Calu3 (cell line): ENCODE results near the gene LSAMP. TPM values are rescaled to one million over a fixed set of nuclear protein-coding genes. Genes with fewer than 3 reads are reported as not detected.

ENCODE experiments used
- BruUV-seq: library from RNA; stranded (reverse); fragments of 400-500 nt; replicated peaks from 2 replicates; lab custom pipeline; 2021; lab: Mats Ljungman, UMichigan
- CTCF ChIA-PET: fragments of 300-600 bp; sonication (Branson Sonifier 250); formaldehyde crosslinking; loops from one replicate; lab custom pipeline; 2022; ENCODE audit warnings: antibody characterized with exemption; lab: Charles Lee
- DNase-seq: peaks from one replicate; pipeline ENCODE4 v3.0.0; 2022
- H3K27ac Mint-ChIP-seq: one replicate; pipeline ENCODE4 v1.8.0; 2022; ENCODE audit warnings: mixed read lengths; ENCODE audit not compliant: unreplicated experiment
- H3K27me3 Mint-ChIP-seq: one replicate; pipeline ENCODE4 v1.8.0; 2022; ENCODE audit warnings: mixed read lengths; ENCODE audit not compliant: unreplicated experiment
- H3K36me3 Mint-ChIP-seq: one replicate; pipeline ENCODE4 v1.8.0; 2022; ENCODE audit warnings: mild to moderate bottlenecking, moderate library complexity, mixed read lengths; ENCODE audit not compliant: insufficient read depth, unreplicated experiment
- H3K4me1 Mint-ChIP-seq: one replicate; pipeline ENCODE4 v1.8.0; 2022; ENCODE audit warnings: mild to moderate bottlenecking, low read depth, mixed read lengths; ENCODE audit not compliant: unreplicated experiment
- H3K4me3 Mint-ChIP-seq: one replicate; pipeline ENCODE4 v1.8.0; 2022; ENCODE audit warnings: mild to moderate bottlenecking, low read depth, moderate library complexity, mixed read lengths; ENCODE audit not compliant: unreplicated experiment
- H3K9me3 Mint-ChIP-seq: one replicate; pipeline ENCODE4 v1.8.0; 2022; ENCODE audit warnings: low read depth, mixed read lengths; ENCODE audit not compliant: unreplicated experiment
- CTCF ChIP-seq: fragments of 200-600 bp; IDR thresholded peaks from one replicate; pipeline ENCODE4 v1.8.0; 2022; ENCODE audit warnings: antibody characterized with exemption; ENCODE audit not compliant: unreplicated experiment
- intact Hi-C: fragments of 100-400 bp; cut with micrococcal nuclease; formaldehyde crosslinking; loops from one replicate; pipeline ENCODE4 v1.10.0; 2022; ENCODE audit not compliant: unreplicated experiment
- total RNA-seq: library from RNA; stranded (reverse); gene quantifications from 2 replicates; pipeline ENCODE4 v1.2.3, GENCODE V29; 2022

Gene LSAMP
- total RNA-seq, 1 experiment from 2014 or later: 0.90 TPM

- DNase-seq: no peak
- H3K36me3 Mint-ChIP-seq: no peaks in the 10 kb centered on the region
- no TSS peak for BruUV-seq
- no peaks in the 10 kb centered on the region for H3K27me3 Mint-ChIP-seq
- no peaks in the 10 kb centered on the region for H3K4me1 Mint-ChIP-seq
- H3K9me3 Mint-ChIP-seq: no peaks in the 10 kb centered on the region
- H3K4me3 Mint-ChIP-seq: no peak overlapping the region
- intact Hi-C loops: no loop called here
- no peak overlapping the region for H3K27ac Mint-ChIP-seq
- TF ChIP-seq CTCF: no peak
- CTCF ChIA-PET: interaction anchor here (0.6 to 0.7 kb wide), 2 partner anchors 17 to 33 kb away, joined by 3 to 4 read pairs; no protein-coding TSS in a partner anchor
Measured at GRCh38 chr3:116233711-116234357, 211.5 kb downstream of the LSAMP start.

DNA sequence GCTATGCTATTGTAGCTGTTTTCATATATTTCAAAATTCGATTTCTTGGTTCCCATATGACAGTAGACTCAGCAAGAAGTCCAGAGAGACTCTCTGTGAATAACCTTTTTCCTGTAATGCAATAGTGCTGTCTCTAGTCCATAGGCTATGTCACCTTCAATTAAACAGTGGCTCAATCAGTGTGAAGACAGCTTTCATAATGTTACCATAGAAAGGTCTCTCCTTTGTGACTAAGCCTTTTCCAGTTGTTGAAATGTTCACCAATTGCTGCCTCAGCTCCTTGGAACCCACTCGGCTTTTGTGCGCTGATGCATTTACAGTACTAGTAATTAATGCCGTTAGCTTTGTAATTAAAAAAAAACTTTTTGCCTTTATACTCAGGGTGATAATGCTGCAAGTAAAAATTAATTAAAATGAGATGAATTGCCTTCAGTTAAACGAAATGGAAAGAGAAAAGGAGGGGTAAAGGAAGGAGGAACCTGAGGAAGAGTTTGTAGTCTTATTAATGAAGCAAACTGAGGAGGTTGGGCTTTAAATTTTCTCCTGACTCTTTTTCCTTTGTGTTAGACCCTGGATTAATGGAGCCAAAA is 214.8 kb downstream of the LSAMP start:
- no peak for TF ChIP-seq CTCF
- BruUV-seq: no TSS peak
- Mint-ChIP-seq H3K4me3 (no peak overlapping the region), H3K9me3 (no peaks in the 10 kb centered on the region), H3K27me3 (no peaks in the 10 kb centered on the region), H3K27ac (no peak overlapping the region), H3K4me1 (peaks cover 8% of the 10 kb centered on the region), H3K36me3 (no peaks in the 10 kb centered on the region)
- CTCF ChIA-PET: no interaction called here
- intact Hi-C loops: no loop called here
- DNase-seq: no peak

DNA sequence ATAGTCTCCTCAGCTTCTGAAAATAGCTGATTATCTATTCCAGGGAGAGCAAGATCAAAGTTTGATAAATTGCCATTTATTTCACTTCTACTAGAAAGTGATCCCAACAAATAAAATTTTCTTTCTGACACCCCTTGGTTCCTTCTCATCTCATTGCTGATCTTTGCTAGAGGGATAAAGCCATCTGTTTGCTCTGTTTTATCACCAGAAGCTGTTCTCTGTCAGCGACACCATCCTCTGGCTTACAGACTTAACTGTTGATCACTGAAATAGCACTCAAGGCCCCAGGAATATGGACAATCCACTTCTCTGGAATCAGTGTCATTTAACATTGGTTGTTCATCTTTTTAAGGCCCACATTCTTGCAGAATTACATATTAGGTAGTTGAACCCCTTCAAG is 219.0 kb downstream of the LSAMP start:
- intact Hi-C loops: no loop called here

GRCh38 chr3:116216761-116217160 is 228.5 kb downstream of the LSAMP start:
- no peak overlapping the region for H3K4me3 Mint-ChIP-seq
- H3K9me3 Mint-ChIP-seq: no peaks in the 10 kb centered on the region
- no peaks in the 10 kb centered on the region for H3K36me3 Mint-ChIP-seq
- TF ChIP-seq CTCF: no peak
- no peaks in the 10 kb centered on the region for H3K4me1 Mint-ChIP-seq
- no TSS peak for BruUV-seq
- no peaks in the 10 kb centered on the region for H3K27me3 Mint-ChIP-seq
- CTCF ChIA-PET: interaction anchor here (0.6 kb wide), 1 partner anchor 17 kb away, joined by 3 read pairs; no protein-coding TSS in a partner anchor
- intact Hi-C loops: no loop called here
- no peak overlapping the region for H3K27ac Mint-ChIP-seq
- DNase-seq: no peak

More for the DNA sequence above, 219.0 kb downstream of the LSAMP start:
- no TSS peak for BruUV-seq
- no peak for DNase-seq
- TF ChIP-seq CTCF: no peak
- Mint-ChIP-seq H3K27ac (no peak overlapping the region), H3K27me3 (no peaks in the 10 kb centered on the region), H3K36me3 (no peaks in the 10 kb centered on the region), H3K9me3 (no peaks in the 10 kb centered on the region), H3K4me3 (no peak overlapping the region), H3K4me1 (peaks cover 8% of the 10 kb centered on the region)
- CTCF ChIA-PET: no interaction called here
